Measurements from ENCODE around the gene JMJD8.

The JMJD8 gene

GRCh38 chr16:706189-707061, 22.3 kb upstream of the JMJD8 start:
- no peak overlapping the region for H2AFZ ChIP-seq (ENCODE audit: low read depth, low read length, severe bottlenecking)
- no peak overlapping the region for H3K27ac ChIP-seq (ENCODE audit: low read depth, low read length)
- H3K9me2 ChIP-seq (replicated peaks; ENCODE audit: insufficient read depth, low read length) = no peaks in the 10 kb centered on the region
- H3K79me2 ChIP-seq (ENCODE audit: insufficient read depth, low read length) = no peaks in the 10 kb centered on the region
- no peaks in the 10 kb centered on the region for H3K27me3 ChIP-seq (ENCODE audit: low read length)
- H3F3A ChIP-seq (ENCODE audit: insufficient read depth) = no peaks in the 10 kb centered on the region
- no peak overlapping the region for H3K4me2 ChIP-seq (ENCODE audit: low read depth, low read length, poor library complexity, severe bottlenecking)
- TF ChIP-seq CTCF (IDR thresholded peaks at IDR 0.05; ENCODE audit: insufficient read depth, low read length, poor library complexity, severe bottlenecking) (no peak), EZH2phosphoT487 (conservative IDR thresholded peaks at IDR 0.05; ENCODE audit: low read length) (no peak)
- H4K20me1 ChIP-seq (ENCODE audit: low read depth, low read length) = no peaks in the 10 kb centered on the region
- H3K9ac ChIP-seq (ENCODE audit: low read length) = no peak overlapping the region
- no peak overlapping the region for H3K4me3 ChIP-seq (ENCODE audit: insufficient read depth, low read length, poor library complexity, severe bottlenecking)
- H3K9me3 ChIP-seq (ENCODE audit: insufficient read depth, low read length) = no peaks in the 10 kb centered on the region
- H3K36me3 ChIP-seq (ENCODE audit: low read length) = no peaks in the 10 kb centered on the region

GRCh38 chr16:705431-706188, 21.5 kb upstream of the JMJD8 start, which contains the start of gene FBXL16:
TSS of gene FBXL16 (minus strand) at chr16:705801. CDS start at chr16:697405, 8,396 bp downstream.
- no peaks in the 10 kb centered on the region for H3K36me3 ChIP-seq (ENCODE audit: low read length)
- H4K20me1 ChIP-seq (ENCODE audit: low read depth, low read length) = no peaks in the 10 kb centered on the region
- H2AFZ ChIP-seq (ENCODE audit: low read depth, low read length, severe bottlenecking) = no peak within 1 kb of the TSS
- no peak within 1 kb of the TSS for H3K4me3 ChIP-seq (ENCODE audit: insufficient read depth, low read length, poor library complexity, severe bottlenecking)
- no peaks in the 10 kb centered on the region for H3K79me2 ChIP-seq (ENCODE audit: insufficient read depth, low read length)
- H3K27ac ChIP-seq (ENCODE audit: low read depth, low read length) = no peak within 1 kb of the TSS
- H3F3A ChIP-seq (ENCODE audit: insufficient read depth) = no peaks in the 10 kb centered on the region
- no peak within 1 kb of the TSS for H3K9ac ChIP-seq (ENCODE audit: low read length)
- H3K9me2 ChIP-seq (replicated peaks; ENCODE audit: insufficient read depth, low read length) = no peaks in the 10 kb centered on the region
- no peaks in the 10 kb centered on the region for H3K9me3 ChIP-seq (ENCODE audit: insufficient read depth, low read length)
- H3K27me3 ChIP-seq (ENCODE audit: low read length) = no peaks in the 10 kb centered on the region
- TF ChIP-seq CTCF (IDR thresholded peaks at IDR 0.05; ENCODE audit: insufficient read depth, low read length, poor library complexity, severe bottlenecking) (no peak), EZH2phosphoT487 (conservative IDR thresholded peaks at IDR 0.05; ENCODE audit: low read length) (no peak)
- no peak within 1 kb of the TSS for H3K4me2 ChIP-seq (ENCODE audit: low read depth, low read length, poor library complexity, severe bottlenecking)

- TF ChIP-seq EZH2phosphoT487 (conservative IDR thresholded peaks at IDR 0.05; ENCODE audit: low read length) (no peak), CTCF (IDR thresholded peaks at IDR 0.05; ENCODE audit: insufficient read depth, low read length, poor library complexity, severe bottlenecking) (no peak)
- Histone ChIP-seq H4K20me1 (ENCODE audit: low read depth, low read length) (no peaks in the 10 kb centered on the region), H3K4me2 (ENCODE audit: low read depth, low read length, poor library complexity, severe bottlenecking) (no peak overlapping the region), H3K9me3 (ENCODE audit: insufficient read depth, low read length) (no peaks in the 10 kb centered on the region), H3K36me3 (ENCODE audit: low read length) (no peaks in the 10 kb centered on the region), H3K9ac (ENCODE audit: low read length) (no peak overlapping the region), H3K27ac (ENCODE audit: low read depth, low read length) (no peak overlapping the region), H3K27me3 (ENCODE audit: low read length) (no peaks in the 10 kb centered on the region), H3K9me2 (replicated peaks; ENCODE audit: insufficient read depth, low read length) (no peaks in the 10 kb centered on the region), H3F3A (ENCODE audit: insufficient read depth) (no peaks in the 10 kb centered on the region), H3K79me2 (ENCODE audit: insufficient read depth, low read length) (no peaks in the 10 kb centered on the region), H3K4me3 (ENCODE audit: insufficient read depth, low read length, poor library complexity, severe bottlenecking) (no peak overlapping the region), H2AFZ (ENCODE audit: low read depth, low read length, severe bottlenecking) (no peak overlapping the region)
These were observed 20.6 kb upstream of the JMJD8 start for GRCh38 chr16:704552-705380.

All from SU-DHL-6 (cell line).